ENCODE measurements around the gene SCYGR2. TPM values are rescaled to one million over a fixed set of nuclear protein-coding genes. Genes with fewer than 3 reads are reported as not detected.
"Not testable (repeated sequence)": the region's sequence is repeated elsewhere in the genome, so short reads cannot be mapped to it uniquely, and the experiment has no call there.

Gene SCYGR2, protein sequence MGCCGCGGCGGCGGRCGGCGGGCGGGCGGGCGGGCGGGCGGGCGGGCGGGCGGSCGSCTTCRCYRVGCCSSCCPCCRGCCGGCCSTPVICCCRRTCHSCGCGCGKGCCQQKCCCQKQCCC
- total RNA-seq (2014; rRNA removed; shearing (Covaris generic)): not detected in 2 replicates
- not detected in 2 replicates for polyA plus RNA-seq (2015; cell fraction: cytosol; rRNA removed)
- polyA plus RNA-seq (2015; cell fraction: nucleus; rRNA removed): not detected in 2 replicates

DNA sequence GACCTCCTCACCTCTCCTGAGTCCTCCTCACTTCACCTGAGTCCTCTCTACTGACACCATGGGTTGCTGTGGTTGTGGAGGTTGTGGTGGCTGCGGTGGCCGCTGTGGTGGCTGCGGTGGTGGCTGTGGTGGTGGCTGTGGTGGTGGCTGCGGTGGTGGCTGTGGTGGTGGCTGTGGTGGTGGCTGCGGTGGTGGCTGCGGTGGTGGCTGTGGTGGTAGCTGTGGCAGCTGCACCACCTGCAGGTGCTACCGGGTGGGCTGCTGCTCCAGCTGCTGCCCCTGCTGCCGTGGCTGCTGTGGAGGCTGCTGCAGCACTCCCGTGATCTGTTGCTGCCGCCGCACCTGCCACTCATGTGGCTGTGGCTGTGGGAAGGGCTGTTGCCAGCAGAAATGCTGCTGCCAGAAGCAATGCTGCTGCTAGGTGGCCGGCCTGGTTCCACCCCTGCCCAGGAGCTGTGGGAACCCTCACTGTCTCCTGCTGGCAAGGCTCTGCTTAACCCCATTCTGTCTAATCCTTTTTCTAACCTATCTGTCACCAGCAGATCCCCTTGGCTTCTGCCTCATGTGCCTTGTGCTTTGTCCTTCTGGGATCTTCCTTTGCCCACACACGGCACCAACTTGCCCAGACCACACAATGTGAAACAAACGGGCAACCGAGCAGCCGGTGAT, at the start of gene SCYGR2:
Gene SCYGR2, plus strand, starts transcription at position 59 of the 669 bp plus-strand sequence. Its CDS starts 0 bp downstream, at position 59.
- in situ Hi-C loops (cut with HindIII; ENCODE audit: low pct_unique_long_range_greater_than_20kb, low sequenced_read_pairs); DNase-seq (ENCODE audit: low read depth, low spot score): not testable (repeated sequence)

DNA sequence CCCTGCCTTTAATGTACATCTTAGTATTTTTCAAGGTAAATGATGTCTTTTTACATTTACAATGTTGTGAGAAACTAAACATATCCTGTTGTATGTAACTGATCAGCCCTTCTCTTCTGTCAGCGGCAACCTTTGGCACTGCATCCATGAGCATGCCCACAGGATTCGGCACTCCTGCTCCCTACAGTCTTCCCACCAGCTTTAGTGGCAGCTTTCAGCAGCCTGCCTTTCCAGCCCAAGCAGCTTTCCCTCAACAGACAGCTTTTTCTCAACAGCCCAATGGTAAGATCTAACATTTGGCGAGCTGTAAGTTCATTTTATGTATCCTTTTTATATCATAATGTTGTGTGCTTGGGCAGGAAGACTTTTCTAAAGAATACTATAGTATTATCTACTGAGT, 46.9 kb upstream of the SCYGR2 start:
- in situ Hi-C loops (cut with HindIII; ENCODE audit: low pct_unique_long_range_greater_than_20kb, low sequenced_read_pairs): no loop called here
- DNase-seq (ENCODE audit: low read depth, low spot score): no peak

DNA sequence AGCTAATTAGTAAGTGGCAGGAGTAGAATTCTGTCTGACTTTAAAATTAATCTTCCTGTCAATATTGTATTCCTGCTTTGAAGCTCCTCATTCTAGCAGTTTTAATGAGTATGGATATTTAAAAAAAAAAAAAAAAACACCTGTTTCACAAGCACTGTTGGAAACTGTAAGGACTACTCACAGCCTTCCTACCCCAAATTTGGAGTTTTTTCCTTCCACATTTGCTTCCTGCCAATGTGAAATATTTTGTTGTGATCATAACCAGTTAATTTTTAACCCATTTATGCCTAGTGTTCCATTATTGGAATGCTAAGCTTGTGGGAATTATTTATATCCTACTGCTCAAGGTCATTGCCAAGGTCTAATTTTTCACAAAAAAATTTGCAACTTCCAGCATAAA, 36.1 kb upstream of the SCYGR2 start:
- DNase-seq (ENCODE audit: low read depth, low spot score): no peak
- in situ Hi-C loops (cut with HindIII; ENCODE audit: low pct_unique_long_range_greater_than_20kb, low sequenced_read_pairs): no loop called here

DNA sequence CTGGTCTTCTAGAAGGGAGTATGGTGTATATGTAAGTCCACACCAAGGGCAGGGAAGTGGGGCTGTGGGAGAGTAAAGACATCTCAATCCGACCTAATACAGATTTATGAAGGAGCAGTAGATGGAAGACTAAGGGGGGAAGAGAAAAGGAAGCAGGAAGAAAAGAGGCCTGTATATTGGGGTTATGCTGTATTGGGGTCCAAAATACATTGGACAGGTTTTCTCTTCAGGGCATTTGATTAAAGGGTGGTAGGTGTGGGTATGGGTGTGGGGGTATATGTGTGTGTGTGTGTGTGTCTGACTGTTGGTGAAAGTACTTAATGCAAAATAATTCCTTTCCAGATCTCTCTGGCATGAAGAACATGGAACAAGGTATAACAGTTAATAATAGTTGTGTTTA, 33.6 kb upstream of the SCYGR2 start:
- in situ Hi-C loops (cut with HindIII; ENCODE audit: low pct_unique_long_range_greater_than_20kb, low sequenced_read_pairs): no loop called here
- DNase-seq (ENCODE audit: low read depth, low spot score): no peak

DNA sequence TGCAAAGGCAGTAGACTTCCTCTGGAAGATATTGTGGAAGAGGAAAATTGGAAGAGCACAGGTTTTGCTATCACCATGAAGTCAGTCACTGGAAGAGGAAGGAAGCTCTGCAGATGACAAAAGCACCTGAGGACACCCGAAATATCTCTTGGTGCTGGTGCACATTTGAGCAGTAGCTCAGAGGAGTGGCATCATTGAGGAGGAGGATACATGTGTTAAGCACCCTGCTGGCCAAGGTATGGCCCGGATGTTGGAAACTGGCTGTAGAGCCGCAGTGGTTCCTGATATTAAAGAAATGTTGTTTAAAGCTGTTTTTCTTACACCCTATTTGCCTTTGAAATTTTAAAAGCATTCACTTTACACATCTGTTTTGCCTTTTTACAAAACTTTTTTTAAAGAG, 32.7 kb upstream of the SCYGR2 start:
- DNase-seq (ENCODE audit: low read depth, low spot score): no peak
- in situ Hi-C loops (cut with HindIII; ENCODE audit: low pct_unique_long_range_greater_than_20kb, low sequenced_read_pairs): no loop called here

DNA sequence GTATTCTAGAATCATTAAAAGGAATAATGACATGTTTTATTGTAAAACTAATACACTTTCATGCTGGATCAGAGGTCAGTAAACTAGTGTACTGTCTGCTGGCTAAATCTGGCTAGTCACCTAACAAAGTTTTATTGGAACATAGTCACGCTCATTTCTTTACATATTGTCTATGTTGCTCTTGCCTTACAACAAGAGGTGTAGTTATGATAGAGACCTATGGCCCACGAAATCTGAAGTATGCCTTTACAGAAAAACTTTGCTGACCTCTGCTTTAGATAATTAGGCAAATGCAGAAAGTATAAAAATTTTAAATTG, 29.9 kb upstream of the SCYGR2 start:
- DNase-seq (ENCODE audit: low read depth, low spot score): no peak

DNA sequence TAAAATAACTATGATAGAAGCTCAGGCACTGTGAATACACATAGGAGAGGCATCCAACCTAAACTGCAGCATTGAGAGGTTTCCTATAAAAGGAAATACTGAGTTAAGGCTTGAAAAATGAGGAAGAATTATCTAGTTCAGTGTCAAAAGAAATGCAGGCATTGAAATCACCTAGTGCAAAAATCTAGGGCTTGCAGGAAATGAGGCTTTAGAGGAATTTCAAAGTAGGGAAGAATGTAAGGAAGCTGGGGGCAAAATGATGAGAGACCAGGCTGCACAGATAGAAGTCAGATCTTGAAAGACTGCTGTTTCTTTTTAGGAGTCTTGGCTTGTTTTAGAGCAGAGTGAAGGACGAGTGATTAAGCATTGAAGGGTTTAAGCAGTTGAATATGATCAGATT, 28.1 kb upstream of the SCYGR2 start:
- no peak for DNase-seq (ENCODE audit: low read depth, low spot score)
- in situ Hi-C loops (cut with HindIII; ENCODE audit: low pct_unique_long_range_greater_than_20kb, low sequenced_read_pairs): no loop called here

More for the DNA sequence above, 29.9 kb upstream of the SCYGR2 start:
- in situ Hi-C loops (cut with HindIII; ENCODE audit: low pct_unique_long_range_greater_than_20kb, low sequenced_read_pairs): no loop called here

DNA sequence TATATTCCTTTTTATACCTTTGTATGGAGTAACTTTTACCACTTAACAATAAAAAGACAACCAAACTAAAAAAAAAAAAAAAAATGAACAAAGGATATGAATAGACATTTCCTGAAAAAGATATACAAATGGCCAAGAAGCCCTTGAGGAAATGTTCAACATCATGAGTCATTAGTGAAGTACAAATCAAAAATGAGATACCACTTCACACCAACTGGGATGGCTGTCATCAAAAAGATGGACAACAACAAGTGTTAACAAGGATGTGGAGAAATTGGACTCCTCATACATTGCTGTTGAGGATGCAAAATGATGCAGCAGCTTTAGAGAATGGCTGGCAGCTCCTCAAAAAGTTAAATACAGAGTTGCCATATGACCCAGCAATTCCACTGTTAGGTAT, 22.6 kb upstream of the SCYGR2 start:
- no peak for DNase-seq (ENCODE audit: low read depth, low spot score)
- in situ Hi-C loops (cut with HindIII; ENCODE audit: low pct_unique_long_range_greater_than_20kb, low sequenced_read_pairs): no loop called here

DNA sequence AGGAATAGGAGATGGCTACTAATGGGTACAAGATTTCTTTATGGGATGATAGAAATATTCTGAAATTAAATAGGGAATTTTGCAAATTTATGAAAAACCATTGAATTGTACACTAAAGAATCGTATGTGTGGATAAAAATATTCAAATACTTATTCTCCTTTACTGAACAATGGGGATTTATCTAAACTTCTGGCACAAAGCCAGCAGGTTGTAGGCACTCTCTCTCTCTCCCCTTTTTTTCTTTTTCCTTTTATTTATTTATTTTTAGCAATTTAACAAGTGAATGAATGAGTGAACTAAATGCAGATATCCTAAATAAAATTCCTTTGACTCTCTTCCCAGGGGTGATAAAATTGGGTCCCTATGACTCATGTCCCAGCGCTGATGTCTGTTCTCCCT, 21.9 kb upstream of the SCYGR2 start:
- in situ Hi-C loops (cut with HindIII; ENCODE audit: low pct_unique_long_range_greater_than_20kb, low sequenced_read_pairs): no loop called here
- no peak for DNase-seq (ENCODE audit: low read depth, low spot score)

DNA sequence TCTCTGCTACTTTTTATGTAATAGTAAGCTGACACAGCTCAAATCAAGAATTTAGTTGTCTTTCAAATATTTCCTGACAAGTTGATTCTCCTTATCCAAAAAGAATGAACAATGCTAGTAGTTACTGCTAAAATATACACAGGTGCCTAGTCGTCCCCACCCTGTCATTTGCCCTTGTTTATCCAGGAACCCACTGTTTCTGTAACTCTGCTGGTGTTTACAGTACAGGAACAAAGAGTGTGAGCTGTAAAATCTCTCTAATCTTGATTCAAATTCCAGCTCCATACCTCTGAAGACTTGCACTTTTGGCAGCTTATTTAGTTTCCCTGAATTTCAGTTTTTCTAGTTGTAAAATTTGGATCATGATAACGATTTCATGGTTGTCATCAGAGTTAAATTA, 21.1 kb upstream of the SCYGR2 start:
- in situ Hi-C loops (cut with HindIII; ENCODE audit: low pct_unique_long_range_greater_than_20kb, low sequenced_read_pairs): no loop called here
- DNase-seq (ENCODE audit: low read depth, low spot score): no peak

DNA sequence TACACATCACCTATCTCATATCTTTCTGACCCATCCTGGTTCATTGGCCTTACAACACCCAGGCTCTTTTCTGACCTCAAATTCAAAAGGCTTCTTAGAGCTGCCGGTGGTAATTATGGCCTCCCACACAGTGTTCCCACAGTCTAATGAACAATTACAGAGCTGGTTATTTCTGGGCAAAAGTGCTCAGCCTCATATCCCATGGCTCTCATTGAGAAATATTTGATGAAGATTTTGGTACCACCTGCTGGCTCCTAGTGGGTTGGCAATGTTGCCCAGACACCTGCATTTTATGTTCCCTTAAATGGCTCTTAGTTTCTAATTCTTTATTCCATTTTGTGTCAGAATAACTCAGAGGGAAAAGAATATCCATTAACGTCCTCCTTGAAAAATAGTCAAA, 20.1 kb upstream of the SCYGR2 start:
- in situ Hi-C loops (cut with HindIII; ENCODE audit: low pct_unique_long_range_greater_than_20kb, low sequenced_read_pairs): no loop called here
- no peak for DNase-seq (ENCODE audit: low read depth, low spot score)

DNA sequence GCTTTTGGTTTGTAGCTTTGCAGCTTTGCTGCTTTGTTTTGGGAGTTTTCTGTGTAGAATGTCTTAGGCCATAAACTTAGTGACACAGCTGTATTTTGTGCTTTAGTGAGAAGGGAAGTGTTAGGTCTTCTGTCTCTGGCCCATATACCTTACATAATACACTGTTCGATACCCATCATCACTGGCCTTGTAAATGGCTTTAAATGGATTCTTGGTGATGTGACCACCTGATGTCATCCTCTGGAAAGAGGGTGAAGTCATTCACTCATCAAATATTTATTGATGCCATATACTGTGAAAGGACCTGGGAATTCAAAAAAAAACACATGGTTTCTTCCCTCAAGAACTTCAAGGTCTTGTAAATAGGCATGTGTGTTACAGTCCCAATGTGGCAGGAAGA, 18.9 kb upstream of the SCYGR2 start:
- no peak for DNase-seq (ENCODE audit: low read depth, low spot score)
- in situ Hi-C loops (cut with HindIII; ENCODE audit: low pct_unique_long_range_greater_than_20kb, low sequenced_read_pairs): no loop called here

DNA sequence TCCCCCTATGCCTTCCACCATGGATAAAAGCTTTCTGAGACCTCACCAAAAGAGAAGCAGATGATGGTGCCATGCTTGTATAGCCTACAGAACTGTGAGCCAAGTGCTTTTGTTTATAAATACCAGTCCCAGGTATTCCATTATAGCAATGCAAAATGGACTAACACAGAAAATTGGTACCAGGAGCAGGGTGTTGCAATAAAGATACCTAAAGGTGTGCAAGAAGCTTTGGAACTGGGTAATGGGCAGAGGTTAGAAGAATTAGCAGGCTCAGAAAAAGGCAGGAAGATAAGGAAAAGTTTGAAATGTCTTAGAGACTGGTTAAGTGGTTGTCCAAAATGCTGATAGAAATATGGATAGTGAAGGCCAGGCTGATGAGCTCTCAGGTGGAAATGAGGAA, 16.3 kb upstream of the SCYGR2 start:
- DNase-seq (ENCODE audit: low read depth, low spot score): no peak
- in situ Hi-C loops (cut with HindIII; ENCODE audit: low pct_unique_long_range_greater_than_20kb, low sequenced_read_pairs): no loop called here

DNA sequence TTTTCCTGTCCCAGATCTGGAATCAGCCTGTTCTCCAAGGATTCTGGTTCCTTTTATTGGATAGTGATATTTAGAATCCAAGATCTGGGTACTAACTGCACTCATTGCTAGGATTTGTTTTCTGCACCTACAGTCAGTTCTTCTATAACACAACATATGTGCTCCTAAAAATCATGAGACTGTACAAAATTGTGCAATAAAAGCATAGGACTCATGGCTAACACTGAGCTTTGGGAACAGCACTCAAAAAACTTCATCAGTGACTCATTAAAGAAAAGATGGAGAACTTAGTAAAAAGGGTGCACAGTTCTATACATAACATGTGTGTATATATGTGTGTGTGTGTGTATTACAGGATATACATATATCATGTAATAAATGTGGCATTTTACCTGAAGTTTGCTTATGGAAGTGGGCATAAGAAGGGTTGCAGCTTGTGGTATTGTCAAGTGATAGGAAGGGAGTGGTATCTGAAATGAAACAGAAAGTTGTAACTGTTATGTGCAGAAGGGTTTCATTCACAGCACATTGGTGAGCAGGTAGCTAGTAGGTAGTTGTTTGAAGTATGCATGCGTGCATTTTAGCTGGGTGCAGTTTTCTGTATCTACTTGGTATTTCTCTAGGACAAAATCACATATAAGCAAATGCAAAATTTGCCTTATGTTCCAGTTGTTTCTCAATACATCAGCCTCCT, 5.9 kb upstream of the SCYGR2 start:
- DNase-seq (ENCODE audit: low read depth, low spot score): no peak
- in situ Hi-C loops (cut with HindIII; ENCODE audit: low pct_unique_long_range_greater_than_20kb, low sequenced_read_pairs): no loop called here

DNA sequence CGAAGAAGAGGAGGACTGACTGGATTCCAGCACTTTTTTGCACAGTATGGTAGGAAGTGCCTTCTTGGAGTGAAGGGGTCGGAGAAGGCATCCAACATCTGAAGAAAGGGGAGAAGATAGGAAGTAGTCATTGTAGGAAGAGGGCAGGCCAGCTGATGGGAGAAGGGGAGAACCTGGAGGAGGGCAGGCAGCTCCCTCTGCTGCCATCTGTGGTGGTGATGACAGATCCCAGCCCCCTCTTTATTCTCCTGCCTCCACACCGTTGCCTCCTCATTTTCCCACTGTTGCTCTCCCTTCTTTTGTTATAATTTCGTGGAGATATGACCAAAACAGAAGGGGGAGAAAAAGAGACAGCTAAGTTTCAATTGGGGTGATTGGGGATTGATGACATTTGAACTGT, 2.9 kb upstream of the SCYGR2 start:
- in situ Hi-C loops (cut with HindIII; ENCODE audit: low pct_unique_long_range_greater_than_20kb, low sequenced_read_pairs): no loop called here
- DNase-seq (ENCODE audit: low read depth, low spot score): no peak

DNA sequence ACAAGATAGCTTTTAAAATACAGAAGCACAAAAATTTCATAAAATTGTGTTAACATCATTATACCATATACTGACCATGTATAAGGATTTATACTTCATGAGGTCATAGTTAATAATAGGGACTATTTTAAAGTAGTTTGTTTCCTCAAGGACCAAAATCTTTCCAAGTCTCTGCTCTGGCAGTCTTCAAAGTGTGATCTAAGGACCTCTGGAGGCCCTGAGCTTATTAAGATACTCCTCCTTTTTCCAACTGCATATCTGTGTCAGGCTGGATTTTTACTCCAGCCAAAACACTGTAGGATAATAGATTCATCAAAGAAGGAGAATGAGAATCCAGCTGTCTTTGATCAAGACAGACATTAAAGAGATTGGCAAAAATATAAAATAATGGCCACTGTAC, 1.7 kb upstream of the SCYGR2 start:
- in situ Hi-C loops (cut with HindIII; ENCODE audit: low pct_unique_long_range_greater_than_20kb, low sequenced_read_pairs): no loop called here
- no peak for DNase-seq (ENCODE audit: low read depth, low spot score)

DNA sequence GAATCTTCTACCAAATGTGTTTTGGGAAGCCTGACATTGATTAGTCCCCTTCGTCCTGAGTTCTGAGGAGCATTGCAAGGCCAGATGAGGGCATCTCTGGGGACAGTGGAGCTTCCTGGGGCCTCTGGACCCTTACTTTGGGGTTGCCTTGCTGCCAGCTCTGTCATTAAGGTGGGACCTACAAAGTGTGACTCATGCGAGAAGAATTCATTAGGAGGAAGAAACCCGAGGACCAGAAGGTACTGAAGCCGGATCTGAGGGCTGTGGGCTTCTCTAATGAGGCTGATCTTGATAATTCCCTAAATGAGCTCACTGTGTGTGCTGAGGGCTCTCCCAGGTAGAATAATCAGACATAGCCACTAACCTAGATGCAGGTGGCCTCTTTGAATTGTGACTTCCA, 695 bp upstream of the SCYGR2 start:
- no peak for DNase-seq (ENCODE audit: low read depth, low spot score)
- in situ Hi-C loops (cut with HindIII; ENCODE audit: low pct_unique_long_range_greater_than_20kb, low sequenced_read_pairs): no loop called here

DNA sequence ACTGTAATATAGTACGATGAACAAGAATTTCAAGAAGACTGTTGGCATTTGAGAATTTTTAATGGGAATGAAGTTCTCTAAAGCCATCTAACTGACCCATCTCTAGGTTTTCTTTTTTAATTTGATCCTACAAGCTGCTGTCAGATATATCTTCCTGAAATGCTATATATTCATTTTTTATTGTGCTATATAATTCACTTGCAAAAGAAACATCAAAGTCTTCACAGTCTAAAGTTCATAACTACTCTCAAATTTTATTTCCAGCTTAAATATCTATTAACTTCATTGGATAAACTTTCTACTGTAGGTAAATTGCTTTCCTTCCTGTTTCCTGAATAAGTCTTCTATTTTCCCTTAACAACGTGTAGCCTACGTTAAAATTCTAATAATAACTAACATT, 3.7 kb downstream of the SCYGR2 start:
- in situ Hi-C loops (cut with HindIII; ENCODE audit: low pct_unique_long_range_greater_than_20kb, low sequenced_read_pairs): no loop called here
- no peak for DNase-seq (ENCODE audit: low read depth, low spot score)

DNA sequence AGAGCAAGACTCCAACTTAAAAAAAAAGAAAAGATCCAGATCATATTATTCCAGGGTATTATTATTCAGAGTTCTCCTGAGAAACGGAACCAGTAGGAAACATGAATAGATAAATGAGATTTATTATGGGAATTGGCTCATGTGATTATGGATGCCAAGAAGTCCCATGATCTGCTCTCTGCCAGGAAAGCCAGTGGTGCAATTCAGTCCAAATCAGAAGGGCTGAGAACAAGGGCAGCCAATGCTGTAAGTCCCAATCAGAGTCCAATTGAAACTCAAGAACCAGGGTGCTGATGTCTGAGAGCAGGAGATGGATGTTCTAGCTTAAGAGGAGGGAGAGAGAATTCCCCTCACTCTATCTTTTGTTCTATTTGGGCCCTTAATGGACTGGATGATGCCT, 7.8 kb downstream of the SCYGR2 start:
- DNase-seq (ENCODE audit: low read depth, low spot score): peak; percentile 49
- in situ Hi-C loops (cut with HindIII; ENCODE audit: low pct_unique_long_range_greater_than_20kb, low sequenced_read_pairs): no loop called here

All from SK-MEL-5 (cell line).